ENCODE data around the gene RAD18. TPM values are rescaled to one million over a fixed set of nuclear protein-coding genes. Genes with fewer than 3 reads are reported as not detected.

Gene RAD18
- total and polyA plus RNA-seq, 9 of the 15 experiments (the other 6 are each of a cell fraction or from before 2014, with no cell fraction given) = 19.2 to 49.4 (median 34.4) TPM

DNA sequence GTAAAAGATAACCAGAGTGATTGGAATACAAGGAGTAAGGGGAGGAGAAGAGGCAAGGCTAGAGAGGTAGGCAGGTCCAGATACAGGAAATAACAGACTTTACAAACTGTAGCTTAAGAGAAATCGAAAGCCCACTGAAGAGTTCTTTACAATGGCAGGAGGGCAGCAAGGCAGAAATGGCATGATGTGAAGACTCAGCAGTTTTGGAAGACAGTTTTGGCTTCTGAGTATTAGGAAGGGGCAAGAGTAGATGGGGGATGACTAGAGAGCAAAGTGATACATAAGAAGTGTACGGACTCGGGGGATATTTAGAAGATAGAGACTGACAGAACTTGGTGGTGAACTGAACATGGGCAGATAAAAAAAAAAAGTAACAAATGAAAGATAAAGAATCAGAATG lies 54.1 kb downstream of the RAD18 start:
- POLR2A ChIA-PET = no interaction called here
- CTCF ChIA-PET (ENCODE audit: low intra/inter-chr PET ratio) = no interaction called here
- no peaks in the 10 kb centered on the region for H3K9me3 ChIP-seq (replicated peaks; ENCODE audit: control insufficient read depth, insufficient read depth, low read depth, low read length)
- H4K20me1 ChIP-seq (replicated peaks; ENCODE audit: control insufficient read depth, insufficient read depth, low read length) = no peaks in the 10 kb centered on the region
- ATAC-seq = no peak
- no peak overlapping the region for H3K4me2 ChIP-seq (ENCODE audit: insufficient read depth, low read length)
- no peak overlapping the region for H3K9ac ChIP-seq (ENCODE audit: insufficient read depth in 1 of 2, low read depth in 2 of 2, low read length in 2 of 2)
- TF ChIP-seq, protein P1, sequence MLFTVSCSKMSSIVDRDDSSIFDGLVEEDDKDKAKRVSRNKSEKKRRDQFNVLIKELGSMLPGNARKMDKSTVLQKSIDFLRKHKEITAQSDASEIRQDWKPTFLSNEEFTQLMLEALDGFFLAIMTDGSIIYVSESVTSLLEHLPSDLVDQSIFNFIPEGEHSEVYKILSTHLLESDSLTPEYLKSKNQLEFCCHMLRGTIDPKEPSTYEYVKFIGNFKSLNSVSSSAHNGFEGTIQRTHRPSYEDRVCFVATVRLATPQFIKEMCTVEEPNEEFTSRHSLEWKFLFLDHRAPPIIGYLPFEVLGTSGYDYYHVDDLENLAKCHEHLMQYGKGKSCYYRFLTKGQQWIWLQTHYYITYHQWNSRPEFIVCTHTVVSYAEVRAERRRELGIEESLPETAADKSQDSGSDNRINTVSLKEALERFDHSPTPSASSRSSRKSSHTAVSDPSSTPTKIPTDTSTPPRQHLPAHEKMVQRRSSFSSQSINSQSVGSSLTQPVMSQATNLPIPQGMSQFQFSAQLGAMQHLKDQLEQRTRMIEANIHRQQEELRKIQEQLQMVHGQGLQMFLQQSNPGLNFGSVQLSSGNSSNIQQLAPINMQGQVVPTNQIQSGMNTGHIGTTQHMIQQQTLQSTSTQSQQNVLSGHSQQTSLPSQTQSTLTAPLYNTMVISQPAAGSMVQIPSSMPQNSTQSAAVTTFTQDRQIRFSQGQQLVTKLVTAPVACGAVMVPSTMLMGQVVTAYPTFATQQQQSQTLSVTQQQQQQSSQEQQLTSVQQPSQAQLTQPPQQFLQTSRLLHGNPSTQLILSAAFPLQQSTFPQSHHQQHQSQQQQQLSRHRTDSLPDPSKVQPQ (CRISPR knock-in tag; IDR thresholded peaks at IDR 0.05; ENCODE audit: borderline replicate concordance) = no peak
- TF ChIP-seq ZNF77 (CRISPR knock-in tag; IDR thresholded peaks at IDR 0.05) (no peak), MAFG (tag; conservative IDR thresholded peaks at IDR 0.05) (peak; percentile 43), ZNF316 (IDR thresholded peaks at IDR 0.05) (peak; percentile 85), JUNB (CRISPR knock-in tag; conservative IDR thresholded peaks at IDR 0.05) (no peak), ZNF140 (CRISPR knock-in tag; IDR thresholded peaks at IDR 0.05) (no peak), C11orf30 (IDR thresholded peaks at IDR 0.05; ENCODE audit: low read depth) (peak; percentile 56; the same call in 1 of the 2 replicates), KLF13 (tag; IDR thresholded peaks at IDR 0.05; ENCODE audit: borderline replicate concordance, low read depth) (no peak), NFIC (IDR thresholded peaks at IDR 0.05) (no peak), ZNF146 (CRISPR knock-in tag; IDR thresholded peaks at IDR 0.05; ENCODE audit: unreplicated experiment) (no peak), HNRNPL (IDR thresholded peaks at IDR 0.05; ENCODE audit: low read depth, low read length) (no peak)
- TF ChIP-seq, protein P2, sequence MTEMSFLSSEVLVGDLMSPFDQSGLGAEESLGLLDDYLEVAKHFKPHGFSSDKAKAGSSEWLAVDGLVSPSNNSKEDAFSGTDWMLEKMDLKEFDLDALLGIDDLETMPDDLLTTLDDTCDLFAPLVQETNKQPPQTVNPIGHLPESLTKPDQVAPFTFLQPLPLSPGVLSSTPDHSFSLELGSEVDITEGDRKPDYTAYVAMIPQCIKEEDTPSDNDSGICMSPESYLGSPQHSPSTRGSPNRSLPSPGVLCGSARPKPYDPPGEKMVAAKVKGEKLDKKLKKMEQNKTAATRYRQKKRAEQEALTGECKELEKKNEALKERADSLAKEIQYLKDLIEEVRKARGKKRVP (CRISPR knock-in tag; IDR thresholded peaks at IDR 0.05) = no peak
- WGBS (ENCODE audit: insufficient coverage, low coverage, missing lambda C conversion rate) = 96% methylated on average over 3 of the region's 3 CpGs
- peaks cover 0 to 3% of the 10 kb centered on the region in 2 experiments; a peak in 2 of 5 replicates for H3K4me1 ChIP-seq (replicated peaks in 1 of 2; ENCODE audit: control insufficient read depth in 2 of 2, insufficient read depth in 2 of 2, low read length in 2 of 2)
- DNase-seq (ENCODE audit: extremely low read depth in 1 of 4, low spot score in 3 of 4) = no peak
- intact Hi-C loops (cut with micrococcal nuclease) = no loop called here
- no peaks in the 10 kb centered on the region for H3K9me1 ChIP-seq (ENCODE audit: control insufficient read depth, insufficient read depth, low read length)
- no peak for FAIRE-seq
- no peak overlapping the region for H3K4me3 ChIP-seq
- H2AFZ ChIP-seq (ENCODE audit: low read depth, low read length) = no peak overlapping the region
- no peaks in the 10 kb centered on the region for H3K27me3 ChIP-seq (ENCODE audit: control insufficient read depth in 2 of 2, insufficient read depth in 2 of 2, low read length in 2 of 2)
- BruUV-seq (replicated peaks) = no TSS peak
- no peaks in the 10 kb centered on the region for H3K79me2 ChIP-seq (ENCODE audit: control insufficient read depth, insufficient read depth, low read length)
- peaks cover 67% of the 10 kb centered on the region; the same call in 2 of the 3 replicates for H3K36me3 ChIP-seq (ENCODE audit: control insufficient read depth, insufficient read depth, low read length)
- in situ Hi-C loops (cut with MboI) = no loop called here
- H3K27ac ChIP-seq (ENCODE audit: extremely low read depth, low read depth, low read length) = no peak overlapping the region
